Smooth muscle cell (in vitro differentiated cells): ENCODE measurements around the gene FAM13C. TPM values are rescaled to one million over a fixed set of nuclear protein-coding genes. Genes with fewer than 3 reads are reported as not detected.

Experiments
- DNase-seq: peaks from one replicate; lab custom pipeline; 2025; ENCODE audit not compliant: unreplicated experiment; lab: John Stamatoyannopoulos, UW
- H2AFZ ChIP-seq: fragments of 200-600 bp; sonication (generic); 2 replicates; pipeline ENCODE4 v1.6.0; 2016; ENCODE audit warnings: antibody characterized with exemption, low read depth, mild to moderate bottlenecking
- H3F3A ChIP-seq: fragments of 200-600 bp; sonication (generic); 2 replicates; pipeline ENCODE4 v1.6.0; 2017; ENCODE audit warnings: antibody characterized with exemption, low read depth
- H3K27ac ChIP-seq: fragments of 200-600 bp; sonication (generic); 2 replicates; pipeline ENCODE4 v1.5.1; 2016; ENCODE audit warnings: low read depth, mild to moderate bottlenecking
- H3K27me3 ChIP-seq: fragments of 200-600 bp; sonication (generic); 2 replicates; pipeline ENCODE4 v1.6.1; 2016; ENCODE audit warnings: low read depth, mild to moderate bottlenecking
- H3K36me3 ChIP-seq: fragments of 200-600 bp; sonication (generic); 2 replicates; pipeline ENCODE4 v1.5.1; 2016; ENCODE audit warnings: low read depth
- H3K4me1 ChIP-seq: fragments of 200-600 bp; sonication (generic); 2 replicates; pipeline ENCODE4 v1.5.1; 2016; ENCODE audit warnings: low read depth
- H3K4me2 ChIP-seq: fragments of 200-600 bp; sonication (generic); 2 replicates; pipeline ENCODE4 v1.6.0; 2016; ENCODE audit warnings: mild to moderate bottlenecking
- H3K4me3 ChIP-seq: fragments of 200-600 bp; sonication (generic); 2 replicates; pipeline ENCODE4 v1.5.1; 2016; ENCODE audit warnings: mild to moderate bottlenecking
- H3K79me2 ChIP-seq: fragments of 200-600 bp; sonication (generic); 2 replicates; pipeline ENCODE4 v1.6.0; 2016; ENCODE audit warnings: low read depth, mild to moderate bottlenecking
- H3K9ac ChIP-seq: fragments of 200-600 bp; sonication (generic); 2 replicates; pipeline ENCODE4 v1.6.0; 2016; ENCODE audit warnings: low read depth
- H3K9me3 ChIP-seq: fragments of 200-600 bp; sonication (generic); replicated peaks from 2 replicates; pipeline ENCODE4 v1.5.1; 2016; ENCODE audit warnings: low read depth
- H4K20me1 ChIP-seq: fragments of 200-600 bp; sonication (generic); 2 replicates; pipeline ENCODE4 v1.6.0; 2016; ENCODE audit warnings: low read depth
- WGBS: methylation state at CpG from one replicate; pipeline ENCODE4 v1.1.7; 2016; ENCODE audit warnings: low lambda C conversion rate; 5-methylcytosine and 5-hydroxymethylcytosine counted together
- polyA plus RNA-seq: library from polyadenylated mRNA; unstranded; fragments of >200 nt; fragmentation: Nextera tagmentation; extraction: Ambion mirVana; gene quantifications from 2 replicates; pipeline ENCODE4 v1.2.1, GENCODE V29; 2016
- total RNA-seq: library from RNA; depleted of rRNA; stranded (reverse); fragments of >200 nt; gene quantifications from 2 replicates; pipeline ENCODE4 v1.2.3, GENCODE V29; 2014
- TF ChIP-seq, protein P1 (sequence below): fragments of 200-600 bp; sonication (generic); IDR thresholded peaks from 2 replicates; pipeline ENCODE4 v1.5.1; 2017; ENCODE audit warnings: borderline replicate concordance, mild to moderate bottlenecking, antibody characterized with exemption; ENCODE audit not compliant: insufficient read depth, poor library complexity, severe bottlenecking

The FAM13C gene
- total and polyA plus RNA-seq, 2 experiments from 2014 or later, result not detected

DNA sequence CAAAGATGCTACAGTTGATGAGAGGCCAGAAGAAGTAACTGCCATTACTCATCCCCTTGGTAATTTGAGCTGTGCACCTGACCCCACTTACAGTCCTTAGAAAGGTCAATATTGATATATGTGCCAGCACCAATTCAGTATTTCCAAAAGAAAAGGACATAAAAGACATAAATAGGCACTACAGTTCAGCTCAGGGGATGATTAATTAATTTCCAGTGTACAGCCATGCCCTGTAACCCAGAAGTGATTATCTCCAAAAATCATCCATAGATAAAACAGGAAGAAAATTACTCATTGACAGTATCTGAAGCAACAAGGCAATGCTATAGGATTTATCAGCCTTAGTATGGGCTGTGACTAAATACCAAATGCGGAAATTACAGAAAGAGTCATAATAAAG is 103.5 kb downstream of the FAM13C start:
- H3F3A ChIP-seq, result no peaks in the 10 kb centered on the region
- no peaks in the 10 kb centered on the region for H4K20me1 ChIP-seq
- peaks cover 21% of the 10 kb centered on the region for H3K27me3 ChIP-seq
- H3K27ac ChIP-seq, result no peak overlapping the region
- H3K9me3 ChIP-seq, result no peaks in the 10 kb centered on the region
- TF ChIP-seq, protein P1, sequence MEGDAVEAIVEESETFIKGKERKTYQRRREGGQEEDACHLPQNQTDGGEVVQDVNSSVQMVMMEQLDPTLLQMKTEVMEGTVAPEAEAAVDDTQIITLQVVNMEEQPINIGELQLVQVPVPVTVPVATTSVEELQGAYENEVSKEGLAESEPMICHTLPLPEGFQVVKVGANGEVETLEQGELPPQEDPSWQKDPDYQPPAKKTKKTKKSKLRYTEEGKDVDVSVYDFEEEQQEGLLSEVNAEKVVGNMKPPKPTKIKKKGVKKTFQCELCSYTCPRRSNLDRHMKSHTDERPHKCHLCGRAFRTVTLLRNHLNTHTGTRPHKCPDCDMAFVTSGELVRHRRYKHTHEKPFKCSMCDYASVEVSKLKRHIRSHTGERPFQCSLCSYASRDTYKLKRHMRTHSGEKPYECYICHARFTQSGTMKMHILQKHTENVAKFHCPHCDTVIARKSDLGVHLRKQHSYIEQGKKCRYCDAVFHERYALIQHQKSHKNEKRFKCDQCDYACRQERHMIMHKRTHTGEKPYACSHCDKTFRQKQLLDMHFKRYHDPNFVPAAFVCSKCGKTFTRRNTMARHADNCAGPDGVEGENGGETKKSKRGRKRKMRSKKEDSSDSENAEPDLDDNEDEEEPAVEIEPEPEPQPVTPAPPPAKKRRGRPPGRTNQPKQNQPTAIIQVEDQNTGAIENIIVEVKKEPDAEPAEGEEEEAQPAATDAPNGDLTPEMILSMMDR, result no peak
- H3K36me3 ChIP-seq, result no peaks in the 10 kb centered on the region
- WGBS, result 95% methylated on average over 1 of the region's 1 CpG
- no peak overlapping the region for H3K4me2 ChIP-seq
- H3K4me1 ChIP-seq, result no peaks in the 10 kb centered on the region
- DNase-seq, result no peak
- no peak overlapping the region for H2AFZ ChIP-seq
- H3K4me3 ChIP-seq, result no peak overlapping the region
- H3K79me2 ChIP-seq, result no peaks in the 10 kb centered on the region
- no peak overlapping the region for H3K9ac ChIP-seq

- Histone ChIP-seq H3K27ac (no peak overlapping the region), H2AFZ (no peak overlapping the region), H3K9me3 (no peaks in the 10 kb centered on the region), H3K79me2 (no peaks in the 10 kb centered on the region), H3K4me2 (no peak overlapping the region), H3F3A (no peaks in the 10 kb centered on the region), H4K20me1 (no peaks in the 10 kb centered on the region), H3K4me1 (no peaks in the 10 kb centered on the region), H3K4me3 (no peak overlapping the region), H3K36me3 (no peaks in the 10 kb centered on the region), H3K27me3 (peaks cover 12% of the 10 kb centered on the region), H3K9ac (no peak overlapping the region)
- TF ChIP-seq, protein P1, result no peak
- no peak for DNase-seq
- WGBS, result 100% methylated on average over 1 of the region's 1 CpG
These were observed 105.1 kb downstream of the FAM13C start for GRCh38 chr10:59257224-59257623.

GRCh38 chr10:59255463-59255862 is 106.9 kb downstream of the FAM13C start:
- H3K9me3 ChIP-seq, result no peaks in the 10 kb centered on the region
- H3K4me2 ChIP-seq, result no peak overlapping the region
- H3K4me3 ChIP-seq, result no peak overlapping the region
- H3K27ac ChIP-seq, result no peak overlapping the region
- TF ChIP-seq, protein P1, result no peak
- no peaks in the 10 kb centered on the region for H4K20me1 ChIP-seq
- peaks cover 12% of the 10 kb centered on the region for H3K27me3 ChIP-seq
- no peaks in the 10 kb centered on the region for H3K79me2 ChIP-seq
- no peaks in the 10 kb centered on the region for H3K36me3 ChIP-seq
- no peaks in the 10 kb centered on the region for H3F3A ChIP-seq
- 89% methylated on average over 1 of the region's 1 CpG for WGBS
- H3K9ac ChIP-seq, result no peak overlapping the region
- H2AFZ ChIP-seq, result no peak overlapping the region
- no peaks in the 10 kb centered on the region for H3K4me1 ChIP-seq
- no peak for DNase-seq

GRCh38 chr10:59252491-59252890 is 109.9 kb downstream of the FAM13C start:
- Histone ChIP-seq H3F3A (no peaks in the 10 kb centered on the region), H3K4me3 (no peak overlapping the region), H2AFZ (no peak overlapping the region), H3K27me3 (peaks cover 12% of the 10 kb centered on the region), H4K20me1 (no peaks in the 10 kb centered on the region), H3K4me2 (no peak overlapping the region), H3K27ac (no peak overlapping the region), H3K9ac (no peak overlapping the region), H3K36me3 (no peaks in the 10 kb centered on the region), H3K9me3 (no peaks in the 10 kb centered on the region), H3K79me2 (no peaks in the 10 kb centered on the region), H3K4me1 (no peaks in the 10 kb centered on the region)
- no peak for DNase-seq
- TF ChIP-seq, protein P1, result no peak
